Stomach (tissue), 4 donors: ENCODE data around the gene DHX58.

Experiments used
- CTCF ChIP-seq, 7 experiments: fragments of 450-650 bp in 4 of 7; fragments of 200-600 bp in 3 of 7; sonication (generic) in 3 of 7; IDR thresholded peaks; one replicate each; pipeline ENCODE4 v1.5.1; 2016 to 2019; ENCODE audit warnings: antibody characterized with exemption in 7 of 7, control low read depth in 2 of 7, mild to moderate bottlenecking in 1 of 7
- EP300 ChIP-seq: sonication (generic); formaldehyde crosslinking; IDR thresholded peaks from one replicate; pipeline ENCODE4 v1.6.1; 2017; ENCODE audit warnings: antibody characterized with exemption
- POLR2A ChIP-seq, 4 donors: fragments of 450-650 bp; IDR thresholded peaks; one replicate each; pipeline ENCODE4 v1.6.1; 2016; ENCODE audit warnings: antibody characterized with exemption in 4 of 4, control low read depth in 2 of 4, mild to moderate bottlenecking in 1 of 4, moderate library complexity in 1 of 4
- POLR2AphosphoS5 ChIP-seq, 3 donors: sonication (generic); formaldehyde crosslinking; IDR thresholded peaks; one replicate each; pipeline ENCODE4 v1.6.1; 2016; ENCODE audit warnings: antibody characterized with exemption in 3 of 3

- TF ChIP-seq CTCF (IDR thresholded peaks at IDR 0.05) (no peak), POLR2AphosphoS5 (IDR thresholded peaks at IDR 0.05) (no peak), POLR2A (IDR thresholded peaks at IDR 0.05) (no peak), EP300 (no peak)
These were observed 34.5 kb upstream of the DHX58 start for GRCh38 chr17:42146911-42147607.
